ENCODE results near the gene TMIGD2.

The TMIGD2 gene

GRCh38 chr19:4266253-4267000, 35.8 kb downstream of the TMIGD2 start:
- H2AK5ac ChIP-seq (ENCODE audit: low read depth, low read length): no peak overlapping the region
- H3K23ac ChIP-seq (ENCODE audit: low read depth, low read length, poor library complexity): no peak overlapping the region
- no peak overlapping the region for H2BK15ac ChIP-seq (ENCODE audit: low read length)
- H3K14ac ChIP-seq (ENCODE audit: low read length): no peak overlapping the region
- no peak overlapping the region for H2AFZ ChIP-seq (ENCODE audit: low read length)
- H3K36me3 ChIP-seq (replicated peaks in 1 of 2; ENCODE audit: control insufficient read depth in 2 of 2, insufficient read depth in 2 of 2, low read length in 2 of 2): peaks cover 21 to 48% of the 10 kb centered on the region in 2 donors
- H3K9me3 ChIP-seq (replicated peaks in 1 of 2; ENCODE audit: control insufficient read depth in 2 of 2, insufficient read depth in 1 of 2, low read depth in 1 of 2, low read length in 2 of 2): no peaks in the 10 kb centered on the region
- no peak for DNase-seq (ENCODE audit: low spot score)
- H3K4me2 ChIP-seq (ENCODE audit: insufficient read depth, low read length, poor library complexity, severe bottlenecking): no peak overlapping the region
- H2BK5ac ChIP-seq (ENCODE audit: low read length): no peak overlapping the region
- WGBS, 2 donors (ENCODE audit: extremely low coverage in 2 of 2, insufficient read length in 2 of 2, insufficient replicate concordance in 1 of 2): no CpG with 5 or more reads among the region's 18 CpGs
- no peak overlapping the region for H2BK120ac ChIP-seq (ENCODE audit: low read depth, low read length)
- H3K18ac ChIP-seq (ENCODE audit: low read length): no peak overlapping the region
- H3K4ac ChIP-seq (ENCODE audit: low read length): no peak overlapping the region
- no peak overlapping the region for H2BK12ac ChIP-seq (ENCODE audit: low read length)
- peak overlapping the region in 1 of 2 donors; percentile 20 for H3K4me3 ChIP-seq (ENCODE audit: low read length in 2 of 2)
- no peak overlapping the region for H3K27ac ChIP-seq (replicated peaks; ENCODE audit: low read length)
- H3K27me3 ChIP-seq (ENCODE audit: control insufficient read depth in 3 of 3, insufficient read depth in 3 of 3, low read depth in 1 of 3, low read length in 3 of 3): no peaks in the 10 kb centered on the region
- no peak overlapping the region for H3K9ac ChIP-seq (ENCODE audit: low read depth, low read length, poor library complexity)
- H3K4me1 ChIP-seq (ENCODE audit: control insufficient read depth in 2 of 2, insufficient read depth in 1 of 2, low read depth in 1 of 2, low read length in 2 of 2): no peaks in the 10 kb centered on the region
- H4K8ac ChIP-seq (ENCODE audit: low read depth, low read length): no peak overlapping the region
- no peak overlapping the region for H4K91ac ChIP-seq (ENCODE audit: low read depth, low read length, poor library complexity)
- peaks cover 4% of the 10 kb centered on the region for H3K79me1 ChIP-seq (ENCODE audit: low read depth, low read length)

DNA sequence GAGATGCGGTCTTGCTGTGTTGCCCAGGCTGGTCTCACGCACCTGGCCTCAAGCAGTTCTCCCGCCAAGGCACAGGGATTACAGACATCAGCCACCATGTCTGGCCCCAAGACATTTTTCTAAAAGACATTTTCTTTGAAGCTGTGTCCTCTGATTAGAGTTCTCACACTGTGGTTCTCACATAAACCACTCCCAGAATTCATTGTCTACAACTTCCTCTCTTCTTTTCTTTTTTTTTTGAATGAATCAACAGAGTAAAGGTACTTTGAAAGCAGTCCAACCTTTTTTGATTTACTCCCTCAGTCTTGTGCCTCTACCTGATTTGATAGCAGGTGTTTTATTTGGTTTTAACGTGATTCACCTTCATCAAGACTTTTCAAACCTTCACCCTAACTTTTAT, 37.4 kb downstream of the TMIGD2 start:
- H2AK5ac ChIP-seq (ENCODE audit: low read depth, low read length): no peak overlapping the region
- no peak overlapping the region for H3K18ac ChIP-seq (ENCODE audit: low read length)
- H4K8ac ChIP-seq (ENCODE audit: low read depth, low read length): no peak overlapping the region
- peaks cover 4% of the 10 kb centered on the region for H3K79me1 ChIP-seq (ENCODE audit: low read depth, low read length)
- no peak overlapping the region for H3K4me2 ChIP-seq (ENCODE audit: insufficient read depth, low read length, poor library complexity, severe bottlenecking)
- no peak overlapping the region for H2BK120ac ChIP-seq (ENCODE audit: low read depth, low read length)
- no peak overlapping the region for H3K4ac ChIP-seq (ENCODE audit: low read length)
- no peak overlapping the region for H2BK12ac ChIP-seq (ENCODE audit: low read length)
- no peak overlapping the region for H4K91ac ChIP-seq (ENCODE audit: low read depth, low read length, poor library complexity)
- H3K27me3 ChIP-seq (ENCODE audit: control insufficient read depth in 3 of 3, insufficient read depth in 3 of 3, low read depth in 1 of 3, low read length in 3 of 3): no peaks in the 10 kb centered on the region
- H2BK15ac ChIP-seq (ENCODE audit: low read length): no peak overlapping the region
- no peak overlapping the region for H3K9ac ChIP-seq (ENCODE audit: low read depth, low read length, poor library complexity)
- no peak overlapping the region for H2AFZ ChIP-seq (ENCODE audit: low read length)
- no peak overlapping the region for H2BK5ac ChIP-seq (ENCODE audit: low read length)
- H3K23ac ChIP-seq (ENCODE audit: low read depth, low read length, poor library complexity): no peak overlapping the region
- no peaks in the 10 kb centered on the region for H3K4me1 ChIP-seq (ENCODE audit: control insufficient read depth in 2 of 2, insufficient read depth in 1 of 2, low read depth in 1 of 2, low read length in 2 of 2)
- H3K9me3 ChIP-seq (replicated peaks in 1 of 2; ENCODE audit: control insufficient read depth in 2 of 2, insufficient read depth in 1 of 2, low read depth in 1 of 2, low read length in 2 of 2): no peaks in the 10 kb centered on the region
- H3K36me3 ChIP-seq (replicated peaks in 1 of 2; ENCODE audit: control insufficient read depth in 2 of 2, insufficient read depth in 2 of 2, low read length in 2 of 2): peaks cover 21 to 58% of the 10 kb centered on the region in 2 donors
- no peak overlapping the region for H3K27ac ChIP-seq (replicated peaks; ENCODE audit: low read length)
- DNase-seq (ENCODE audit: low spot score): no peak
- WGBS, 2 donors (ENCODE audit: extremely low coverage in 2 of 2, insufficient read length in 2 of 2, insufficient replicate concordance in 1 of 2): no CpG with 5 or more reads among the region's 4 CpGs
- H3K14ac ChIP-seq (ENCODE audit: low read length): no peak overlapping the region
- H3K4me3 ChIP-seq (ENCODE audit: low read length in 2 of 2): no peak overlapping the region

DNA sequence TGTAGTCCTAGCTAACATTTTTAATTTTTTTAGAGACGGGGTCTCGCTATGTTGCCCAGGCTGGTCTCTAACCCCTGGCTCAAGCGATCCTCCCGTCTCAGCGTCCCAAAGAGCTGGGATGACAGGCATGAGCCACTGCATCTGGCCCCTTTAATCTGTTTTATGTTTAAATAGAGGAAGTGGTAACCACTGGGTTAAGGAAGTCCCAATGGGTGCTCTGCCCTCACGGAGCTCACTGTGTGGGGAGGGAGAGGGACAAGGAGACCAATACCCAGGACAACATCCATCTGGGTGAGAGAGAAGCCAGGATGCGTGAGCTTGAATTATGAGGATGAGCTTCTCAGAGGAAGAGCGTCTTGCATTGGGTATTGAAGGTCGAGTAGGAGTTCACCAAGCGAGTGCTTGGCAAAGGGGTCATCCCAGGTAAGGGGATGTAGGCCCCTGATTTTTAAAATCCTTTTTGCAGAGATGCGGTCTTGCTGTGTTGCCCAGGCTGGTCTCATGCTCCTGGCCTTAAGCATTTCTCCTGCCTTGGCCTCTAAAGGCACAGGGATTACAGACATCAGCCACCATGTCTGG, 41.5 kb downstream of the TMIGD2 start:
- H2AFZ ChIP-seq (ENCODE audit: low read length): no peak overlapping the region
- H3K9ac ChIP-seq (ENCODE audit: low read depth, low read length, poor library complexity): no peak overlapping the region
- H3K18ac ChIP-seq (ENCODE audit: low read length): no peak overlapping the region
- H2BK12ac ChIP-seq (ENCODE audit: low read length): no peak overlapping the region
- DNase-seq (ENCODE audit: low spot score): no peak
- H2AK5ac ChIP-seq (ENCODE audit: low read depth, low read length): no peak overlapping the region
- H3K23ac ChIP-seq (ENCODE audit: low read depth, low read length, poor library complexity): no peak overlapping the region
- no peak overlapping the region for H3K4me3 ChIP-seq (ENCODE audit: low read length in 2 of 2)
- H2BK15ac ChIP-seq (ENCODE audit: low read length): no peak overlapping the region
- H3K79me1 ChIP-seq (ENCODE audit: low read depth, low read length): peaks cover 2% of the 10 kb centered on the region
- no peak overlapping the region for H4K8ac ChIP-seq (ENCODE audit: low read depth, low read length)
- H3K36me3 ChIP-seq (replicated peaks in 1 of 2; ENCODE audit: control insufficient read depth in 2 of 2, insufficient read depth in 2 of 2, low read length in 2 of 2): peaks cover 32 to 72% of the 10 kb centered on the region in 2 donors
- no CpG with 5 or more reads among the region's 11 CpGs for WGBS, 2 donors (ENCODE audit: extremely low coverage in 2 of 2, insufficient read length in 2 of 2, insufficient replicate concordance in 1 of 2)
- no peak overlapping the region for H2BK5ac ChIP-seq (ENCODE audit: low read length)
- H3K9me3 ChIP-seq (replicated peaks in 1 of 2; ENCODE audit: control insufficient read depth in 2 of 2, insufficient read depth in 1 of 2, low read depth in 1 of 2, low read length in 2 of 2): peaks cover 6 to 7% of the 10 kb centered on the region in 2 donors
- H3K4me2 ChIP-seq (ENCODE audit: insufficient read depth, low read length, poor library complexity, severe bottlenecking): no peak overlapping the region
- no peak overlapping the region for H3K27ac ChIP-seq (replicated peaks; ENCODE audit: low read length)
- no peak overlapping the region for H2BK120ac ChIP-seq (ENCODE audit: low read depth, low read length)
- no peak overlapping the region for H3K4ac ChIP-seq (ENCODE audit: low read length)
- no peaks in the 10 kb centered on the region for H3K27me3 ChIP-seq (ENCODE audit: control insufficient read depth in 3 of 3, insufficient read depth in 3 of 3, low read depth in 1 of 3, low read length in 3 of 3)
- H3K4me1 ChIP-seq (ENCODE audit: control insufficient read depth in 2 of 2, insufficient read depth in 1 of 2, low read depth in 1 of 2, low read length in 2 of 2): no peaks in the 10 kb centered on the region
- no peak overlapping the region for H4K91ac ChIP-seq (ENCODE audit: low read depth, low read length, poor library complexity)
- H3K14ac ChIP-seq (ENCODE audit: low read length): no peak overlapping the region

DNA sequence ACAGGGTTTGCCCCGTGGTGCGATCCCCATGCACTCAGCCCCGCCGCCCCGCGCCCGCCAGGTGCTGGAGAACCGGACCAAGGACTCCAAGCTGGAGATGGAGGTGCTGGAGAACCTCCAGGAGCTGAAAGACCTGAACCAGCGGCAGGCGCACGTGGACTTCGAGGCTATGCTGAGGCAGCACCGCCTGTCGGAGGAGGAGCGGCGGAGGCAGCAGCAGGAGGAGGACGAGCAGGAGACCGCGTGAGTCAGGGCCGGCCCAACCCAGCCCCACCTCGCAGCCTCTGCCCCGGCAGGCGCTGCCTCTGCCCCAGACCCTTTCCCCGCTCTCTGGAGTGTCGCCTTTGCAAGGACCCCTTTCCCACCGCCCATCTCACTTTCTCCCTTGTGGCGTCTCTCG, 44.0 kb downstream of the TMIGD2 start:
- Histone ChIP-seq H3K27me3 (ENCODE audit: control insufficient read depth in 3 of 3, insufficient read depth in 3 of 3, low read depth in 1 of 3, low read length in 3 of 3) (no peaks in the 10 kb centered on the region), H2BK120ac (ENCODE audit: low read depth, low read length) (no peak overlapping the region), H3K14ac (ENCODE audit: low read length) (no peak overlapping the region), H3K4ac (ENCODE audit: low read length) (no peak overlapping the region), H3K18ac (ENCODE audit: low read length) (no peak overlapping the region), H3K9me3 (replicated peaks in 1 of 2; ENCODE audit: control insufficient read depth in 2 of 2, insufficient read depth in 1 of 2, low read depth in 1 of 2, low read length in 2 of 2) (peaks cover 7 to 17% of the 10 kb centered on the region in 2 donors), H3K79me1 (ENCODE audit: low read depth, low read length) (peaks cover 2% of the 10 kb centered on the region), H3K4me2 (ENCODE audit: insufficient read depth, low read length, poor library complexity, severe bottlenecking) (peak overlapping the region; percentile 11), H3K4me1 (ENCODE audit: control insufficient read depth in 2 of 2, insufficient read depth in 1 of 2, low read depth in 1 of 2, low read length in 2 of 2) (no peaks in the 10 kb centered on the region), H3K4me3 (ENCODE audit: low read length in 2 of 2) (no peak overlapping the region), H2BK15ac (ENCODE audit: low read length) (no peak overlapping the region), H2AFZ (ENCODE audit: low read length) (no peak overlapping the region), H4K8ac (ENCODE audit: low read depth, low read length) (no peak overlapping the region), H2BK5ac (ENCODE audit: low read length) (no peak overlapping the region), H3K36me3 (replicated peaks in 1 of 2; ENCODE audit: control insufficient read depth in 2 of 2, insufficient read depth in 2 of 2, low read length in 2 of 2) (peaks cover 37 to 77% of the 10 kb centered on the region in 2 donors), H2BK12ac (ENCODE audit: low read length) (no peak overlapping the region), H3K23ac (ENCODE audit: low read depth, low read length, poor library complexity) (no peak overlapping the region), H4K91ac (ENCODE audit: low read depth, low read length, poor library complexity) (no peak overlapping the region), H3K27ac (replicated peaks; ENCODE audit: low read length) (no peak overlapping the region), H2AK5ac (ENCODE audit: low read depth, low read length) (no peak overlapping the region), H3K9ac (ENCODE audit: low read depth, low read length, poor library complexity) (peak overlapping the region; percentile 44)
- no CpG with 5 or more reads among the region's 28 CpGs for WGBS, 2 donors (ENCODE audit: extremely low coverage in 2 of 2, insufficient read length in 2 of 2, insufficient replicate concordance in 1 of 2)
- DNase-seq (ENCODE audit: low spot score): no peak

All from neuronal stem cell (in vitro differentiated cells).